ENCODE data around the gene MS4A2. TPM values are rescaled to one million over a fixed set of nuclear protein-coding genes. Genes with fewer than 3 reads are reported as not detected.
"Not testable (repeated sequence)": the region's sequence is repeated elsewhere in the genome, so short reads cannot be mapped to it uniquely, and the experiment has no call there.

Gene MS4A2
- not detected in 2 replicates for total RNA-seq (2014; rRNA removed; shearing (Covaris generic))

- no peak within 1 kb of the TSS for H3K4me3 ChIP-seq (ENCODE audit: insufficient read depth, low read depth, low read length)
- no peak for DNase-seq
- no peaks in the 10 kb centered on the region for H3K36me3 ChIP-seq (replicated peaks; ENCODE audit: control insufficient read depth, insufficient read depth, low read length)
- no peaks in the 10 kb centered on the region for H3K27me3 ChIP-seq (ENCODE audit: control insufficient read depth, insufficient read depth, low read length)
Measured at GRCh38 chr11:60088364-60088763, at the start of gene MS4A2. Gene MS4A2, plus strand, starts transcription at chr11:60088664. Its CDS starts 102 bp downstream, at chr11:60088766.

- Histone ChIP-seq H3K4me3 (ENCODE audit: insufficient read depth, low read depth, low read length) (no peak within 1 kb of the TSS), H3K36me3 (replicated peaks; ENCODE audit: control insufficient read depth, insufficient read depth, low read length) (no peaks in the 10 kb centered on the region), H3K27me3 (ENCODE audit: control insufficient read depth, insufficient read depth, low read length) (no peaks in the 10 kb centered on the region)
- no peak for DNase-seq
Measured at GRCh38 chr11:60040109-60040508, 48.4 kb upstream of the MS4A2 start, which contains the start of gene OOSP2. Gene OOSP2, plus strand, starts transcription at chr11:60040409. Its CDS starts 51 bp downstream, at chr11:60040460.

GRCh38 chr11:60050422-60050821, 38.0 kb upstream of the MS4A2 start:
- H3K4me3 ChIP-seq (ENCODE audit: insufficient read depth, low read depth, low read length); DNase-seq; H3K36me3 ChIP-seq (replicated peaks; ENCODE audit: control insufficient read depth, insufficient read depth, low read length); H3K27me3 ChIP-seq (ENCODE audit: control insufficient read depth, insufficient read depth, low read length): not testable (repeated sequence)

- not testable (repeated sequence) for DNase-seq; H3K4me3 ChIP-seq (ENCODE audit: insufficient read depth, low read depth, low read length); H3K27me3 ChIP-seq (ENCODE audit: control insufficient read depth, insufficient read depth, low read length); H3K36me3 ChIP-seq (replicated peaks; ENCODE audit: control insufficient read depth, insufficient read depth, low read length)
Measured at GRCh38 chr11:60050839-60051238, 37.6 kb upstream of the MS4A2 start.

- Histone ChIP-seq H3K27me3 (ENCODE audit: control insufficient read depth, insufficient read depth, low read length) (no peaks in the 10 kb centered on the region), H3K36me3 (replicated peaks; ENCODE audit: control insufficient read depth, insufficient read depth, low read length) (no peaks in the 10 kb centered on the region), H3K4me3 (ENCODE audit: insufficient read depth, low read depth, low read length) (no peak within 1 kb of the TSS)
- no peak for DNase-seq
Measured at GRCh38 chr11:60056349-60056969, 32.0 kb upstream of the MS4A2 start, which contains the start of gene MS4A3. Gene MS4A3, plus strand, starts transcription at chr11:60056665. Its CDS starts 4,496 bp downstream, at chr11:60061161.

GRCh38 chr11:60059052-60059451, 29.4 kb upstream of the MS4A2 start:
- no peaks in the 10 kb centered on the region for H3K36me3 ChIP-seq (replicated peaks; ENCODE audit: control insufficient read depth, insufficient read depth, low read length)
- DNase-seq = no peak
- H3K27me3 ChIP-seq (ENCODE audit: control insufficient read depth, insufficient read depth, low read length) = no peaks in the 10 kb centered on the region
- H3K4me3 ChIP-seq (ENCODE audit: insufficient read depth, low read depth, low read length) = no peak overlapping the region

- Histone ChIP-seq H3K27me3 (ENCODE audit: control insufficient read depth, insufficient read depth, low read length) (no peaks in the 10 kb centered on the region), H3K36me3 (replicated peaks; ENCODE audit: control insufficient read depth, insufficient read depth, low read length) (no peaks in the 10 kb centered on the region), H3K4me3 (ENCODE audit: insufficient read depth, low read depth, low read length) (no peak overlapping the region)
- no peak for DNase-seq
Measured at GRCh38 chr11:60059521-60060240, 28.8 kb upstream of the MS4A2 start.

GRCh38 chr11:60064111-60064510, 24.4 kb upstream of the MS4A2 start:
- DNase-seq = no peak
- no peaks in the 10 kb centered on the region for H3K27me3 ChIP-seq (ENCODE audit: control insufficient read depth, insufficient read depth, low read length)
- H3K4me3 ChIP-seq (ENCODE audit: insufficient read depth, low read depth, low read length) = no peak overlapping the region
- no peaks in the 10 kb centered on the region for H3K36me3 ChIP-seq (replicated peaks; ENCODE audit: control insufficient read depth, insufficient read depth, low read length)

- no peak overlapping the region for H3K4me3 ChIP-seq (ENCODE audit: insufficient read depth, low read depth, low read length)
- H3K36me3 ChIP-seq (replicated peaks; ENCODE audit: control insufficient read depth, insufficient read depth, low read length) = no peaks in the 10 kb centered on the region
- no peak for DNase-seq
- H3K27me3 ChIP-seq (ENCODE audit: control insufficient read depth, insufficient read depth, low read length) = no peaks in the 10 kb centered on the region
Measured at GRCh38 chr11:60065801-60066200, 22.7 kb upstream of the MS4A2 start.

- no peak overlapping the region for H3K4me3 ChIP-seq (ENCODE audit: insufficient read depth, low read depth, low read length)
- no peaks in the 10 kb centered on the region for H3K36me3 ChIP-seq (replicated peaks; ENCODE audit: control insufficient read depth, insufficient read depth, low read length)
- no peak for DNase-seq
- H3K27me3 ChIP-seq (ENCODE audit: control insufficient read depth, insufficient read depth, low read length) = no peaks in the 10 kb centered on the region
Measured at GRCh38 chr11:60069450-60069849, 19.0 kb upstream of the MS4A2 start.

- DNase-seq; H3K27me3 ChIP-seq (ENCODE audit: control insufficient read depth, insufficient read depth, low read length); H3K36me3 ChIP-seq (replicated peaks; ENCODE audit: control insufficient read depth, insufficient read depth, low read length); H3K4me3 ChIP-seq (ENCODE audit: insufficient read depth, low read depth, low read length): not testable (repeated sequence)
Measured at GRCh38 chr11:60071644-60072043, 16.8 kb upstream of the MS4A2 start.

GRCh38 chr11:60077216-60077817, 11.1 kb upstream of the MS4A2 start:
- H3K36me3 ChIP-seq (replicated peaks; ENCODE audit: control insufficient read depth, insufficient read depth, low read length) = no peaks in the 10 kb centered on the region
- DNase-seq = no peak
- H3K4me3 ChIP-seq (ENCODE audit: insufficient read depth, low read depth, low read length) = no peak overlapping the region
- H3K27me3 ChIP-seq (ENCODE audit: control insufficient read depth, insufficient read depth, low read length) = no peaks in the 10 kb centered on the region

- Histone ChIP-seq H3K27me3 (ENCODE audit: control insufficient read depth, insufficient read depth, low read length) (no peaks in the 10 kb centered on the region), H3K36me3 (replicated peaks; ENCODE audit: control insufficient read depth, insufficient read depth, low read length) (no peaks in the 10 kb centered on the region), H3K4me3 (ENCODE audit: insufficient read depth, low read depth, low read length) (no peak overlapping the region)
- DNase-seq = no peak
Measured at GRCh38 chr11:60077981-60078380, 10.5 kb upstream of the MS4A2 start.

GRCh38 chr11:60078745-60079144, 9.7 kb upstream of the MS4A2 start:
- Histone ChIP-seq H3K4me3 (ENCODE audit: insufficient read depth, low read depth, low read length) (no peak overlapping the region), H3K36me3 (replicated peaks; ENCODE audit: control insufficient read depth, insufficient read depth, low read length) (no peaks in the 10 kb centered on the region), H3K27me3 (ENCODE audit: control insufficient read depth, insufficient read depth, low read length) (no peaks in the 10 kb centered on the region)
- no peak for DNase-seq

GRCh38 chr11:60080535-60080934, 7.9 kb upstream of the MS4A2 start:
- no peak for DNase-seq
- no peak overlapping the region for H3K4me3 ChIP-seq (ENCODE audit: insufficient read depth, low read depth, low read length)
- no peaks in the 10 kb centered on the region for H3K27me3 ChIP-seq (ENCODE audit: control insufficient read depth, insufficient read depth, low read length)
- H3K36me3 ChIP-seq (replicated peaks; ENCODE audit: control insufficient read depth, insufficient read depth, low read length) = no peaks in the 10 kb centered on the region

Measured in H7 (cell line).